HepG2 (cell line): Measurements from ENCODE around the gene MBLAC1. TPM values are rescaled to one million over a fixed set of nuclear protein-coding genes. Genes with fewer than 3 reads are reported as not detected.

Experiments
- ATAC-seq: fragments of 200-7000 bp; cut with Tn5 transposase; 3 replicates; pipeline ENCODE4 v1.9.1; 2020; ENCODE audit warnings: mild to moderate bottlenecking, moderate library complexity
- BruUV-seq: library from RNA; stranded (reverse); fragments of 400-500 nt; replicated peaks from 2 replicates; lab custom pipeline; 2021; lab: Mats Ljungman, UMichigan
- CTCF ChIA-PET: fragments of 300-600 bp; formaldehyde crosslinking; extraction: SDS; loops from one replicate; lab custom pipeline; 2021; ENCODE audit warnings: low total read pairs, inconsistent platforms, low intra/inter-chr PET ratio; lab: Yijun Ruan, JAX
- POLR2A ChIA-PET: fragments of 350-600 bp; sonication (Branson Sonifier 250); formaldehyde crosslinking; loops from one replicate; lab custom pipeline; 2020; ENCODE audit warnings: antibody characterized with exemption, inconsistent platforms; lab: Yijun Ruan, JAX
- DNase-seq: peaks from one replicate; pipeline ENCODE4 v3.0.0-alpha.2; 2015; ENCODE audit warnings: low spot score
- FAIRE-seq: peaks from 3 replicates; lab custom pipeline; 2011; peaks lifted over from hg19 to GRCh38; lab: Jason Lieb, UNC
- H2AFZ ChIP-seq: one replicate; pipeline ENCODE4 v1.6.1; 2011; ENCODE audit warnings: low read length, inconsistent platforms
- H3K27ac ChIP-seq: fragments of 300-600 bp; 3 replicates; pipeline ENCODE4 v1.8.0; 2011; ENCODE audit warnings: mixed run types, mild to moderate bottlenecking, mixed read lengths, low read length, inconsistent platforms; ENCODE audit not compliant: insufficient read depth; ENCODE audit errors: extremely low read length
- H3K27me3 ChIP-seq, 2 experiments: fragments of 200-600 bp in 1 of 2; 2 replicates in 1 of 2; 3 replicates in 1 of 2; pipeline versions ENCODE4 v1.6.0 to v1.8.0; 2011; ENCODE audit warnings: low read length in 2 of 2, mild to moderate bottlenecking in 2 of 2, moderate library complexity in 2 of 2, inconsistent platforms in 1 of 2; ENCODE audit not compliant: insufficient read depth in 2 of 2, control insufficient read depth in 1 of 2
- H3K36me3 ChIP-seq, 2 experiments: fragments of 200-600 bp in 1 of 2; replicated peaks in 1 of 2; 2 replicates in 1 of 2; 3 replicates in 1 of 2; pipeline versions ENCODE4 v1.5.1 to v1.8.0; 2011; ENCODE audit warnings: low read length in 2 of 2, inconsistent platforms in 1 of 2; ENCODE audit not compliant: insufficient read depth in 2 of 2, control insufficient read depth in 1 of 2
- H3K4me1 ChIP-seq: 2 replicates; pipeline ENCODE4 v1.5.1; 2012; ENCODE audit warnings: low read length, inconsistent platforms; ENCODE audit not compliant: insufficient read depth
- H3K4me2 ChIP-seq: 2 replicates; pipeline ENCODE4 v1.6.0; 2011; ENCODE audit warnings: low read depth, low read length, inconsistent platforms
- H3K4me3 ChIP-seq, 3 experiments: fragments of 200-600 bp in 1 of 3; sonication (generic), shearing (Covaris generic) in 1 of 3; replicated peaks in 1 of 3; 2 replicates each; pipeline ENCODE4 v1.5.1; 2011 to 2016; ENCODE audit warnings: low read length in 3 of 3, inconsistent platforms in 2 of 3, low read depth in 2 of 3, mild to moderate bottlenecking in 2 of 3, control low read depth in 1 of 3, mixed read lengths in 1 of 3; ENCODE audit not compliant: insufficient read depth in 1 of 3
- H3K79me2 ChIP-seq: one replicate; pipeline ENCODE4 v1.6.1; 2011; ENCODE audit warnings: low read length, inconsistent platforms; ENCODE audit not compliant: insufficient read depth
- H3K9ac ChIP-seq: 2 replicates; pipeline ENCODE4 v1.6.0; 2011; ENCODE audit warnings: mild to moderate bottlenecking, low read depth, low read length, inconsistent platforms; ENCODE audit not compliant: insufficient read depth
- H3K9me3 ChIP-seq: 2 replicates; pipeline ENCODE4 v1.5.1; 2012; ENCODE audit warnings: mild to moderate bottlenecking, low read length
- H4K20me1 ChIP-seq: 2 replicates; pipeline ENCODE4 v1.6.0; 2011; ENCODE audit warnings: inconsistent platforms, mild to moderate bottlenecking, low read length, moderate library complexity; ENCODE audit not compliant: insufficient read depth
- ELF1 ChIP-seq: sonication (generic); formaldehyde crosslinking; IDR thresholded peaks from 2 replicates; pipeline ENCODE4 v1.4.0; 2020; ENCODE audit warnings: missing genetic modification reagents
- ELF3 ChIP-seq: IDR thresholded peaks from 2 replicates; pipeline ENCODE4 v1.6.1; 2016; ENCODE audit warnings: missing genetic modification reagents, missing compliant biosample characterization
- GATAD2A ChIP-seq: IDR thresholded peaks from 2 replicates; pipeline ENCODE4 v1.6.1; 2016
- HNRNPUL1 ChIP-seq: fragments of 200-400 bp; formaldehyde crosslinking; IDR thresholded peaks from 2 replicates; pipeline ENCODE4 v1.6.1; 2017; ENCODE audit warnings: low read depth, mild to moderate bottlenecking, low read length, moderate library complexity
- MAFF ChIP-seq: IDR thresholded peaks from 2 replicates; pipeline ENCODE4 v1.6.1; 2011; ENCODE audit warnings: low read depth, low read length, improper control_type of control experiment
- NCOR1 ChIP-seq: fragments of 200-600 bp; sonication (generic); IDR thresholded peaks from 2 replicates; pipeline ENCODE4 v1.7.0; 2017; ENCODE audit warnings: antibody characterized with exemption, low read length, borderline replicate concordance
- NR1H2 ChIP-seq: sonication (generic); formaldehyde crosslinking; IDR thresholded peaks from 2 replicates; pipeline ENCODE4 v1.8.1; 2022; ENCODE audit warnings: low read depth, missing genetic modification reagents, borderline replicate concordance
- SIX4 ChIP-seq: sonication (generic); formaldehyde crosslinking; IDR thresholded peaks from 2 replicates; pipeline ENCODE4 v1.4.0; 2020; ENCODE audit warnings: missing genetic modification reagents
- ZFAT ChIP-seq: sonication (generic); formaldehyde crosslinking; conservative IDR thresholded peaks from 2 replicates; pipeline ENCODE4 v1.8.1; 2023; ENCODE audit warnings: missing genetic modification reagents, inconsistent platforms
- ZMYM2 ChIP-seq: sonication (generic); formaldehyde crosslinking; IDR thresholded peaks from 2 replicates; pipeline ENCODE4 v1.8.0; 2022; ENCODE audit warnings: mild to moderate bottlenecking, missing genetic modification reagents
- ZNF12 ChIP-seq: sonication (generic); formaldehyde crosslinking; IDR thresholded peaks from 2 replicates; pipeline ENCODE4 v1.5.0; 2020; ENCODE audit warnings: missing genetic modification reagents
- ZNF367 ChIP-seq: sonication (generic); formaldehyde crosslinking; IDR thresholded peaks from 2 replicates; pipeline ENCODE4 v1.4.0; 2020; ENCODE audit warnings: missing genetic modification reagents, borderline replicate concordance
- ZNF724P ChIP-seq: sonication (generic); formaldehyde crosslinking; IDR thresholded peaks from 2 replicates; pipeline ENCODE4 v1.8.0; 2022; ENCODE audit warnings: missing genetic modification reagents, borderline replicate concordance
- ZNF883 ChIP-seq: sonication (generic); formaldehyde crosslinking; IDR thresholded peaks from 2 replicates; pipeline ENCODE4 v1.5.1; 2020; ENCODE audit warnings: mild to moderate bottlenecking, missing genetic modification reagents; ENCODE audit errors: not compliant biosample characterization
- WGBS: methylation state at CpG from one replicate; pipeline ENCODE4 v1.1.6; 2017; ENCODE audit warnings: low lambda C conversion rate; 5-methylcytosine and 5-hydroxymethylcytosine counted together
- in situ Hi-C: cut with HindIII; loops from 2 replicates; pipeline ENCODE4 v1.10.0; 2017; ENCODE audit warnings: low pct_unique_long_range_greater_than_20kb; ENCODE audit not compliant: extremely low pct_ligation_motif_present
- intact Hi-C: fragments of 100-400 bp; cut with micrococcal nuclease; formaldehyde crosslinking; loops from one replicate; pipeline ENCODE4 v1.10.0; 2022; ENCODE audit not compliant: unreplicated experiment
- polyA plus RNA-seq, 8 experiments: library from polyadenylated mRNA; depleted of rRNA in 3 of 8; stranded (reverse) in 7 of 8; unstranded in 1 of 8; fragments of >200 nt; fragmentation: Illumina TruSeq in 4 of 8; extraction: Trizol in 4 of 8; gene quantifications; 2 replicates each; pipeline versions ENCODE4 v1.2.1 to v1.2.3, GENCODE V29; 2011 to 2016; ENCODE audit warnings: low read depth in 4 of 8, missing spikeins in 1 of 8, mixed read lengths in 1 of 8; ENCODE audit not compliant: insufficient read depth in 1 of 8
- total RNA-seq, 5 experiments: library from RNA; depleted of rRNA; stranded (reverse); fragments of >200 nt; fragmentation: Illumina TruSeq; extraction: Trizol; gene quantifications; 2 replicates each; pipeline ENCODE4 v1.2.3, GENCODE V29; 2016; ENCODE audit warnings: low read depth in 1 of 5
- TF ChIP-seq, protein P1 (sequence below): sonication (generic); formaldehyde crosslinking; IDR thresholded peaks from 2 replicates; pipeline ENCODE4 v1.5.0; 2020; ENCODE audit warnings: mild to moderate bottlenecking, low read depth, missing genetic modification reagents, borderline replicate concordance
- TF ChIP-seq, protein P2 (sequence below): sonication (generic); formaldehyde crosslinking; IDR thresholded peaks from 2 replicates; pipeline ENCODE4 v1.4.0; 2020; ENCODE audit warnings: missing genetic modification reagents
- TF ChIP-seq, protein P3 (sequence below): sonication (generic); formaldehyde crosslinking; IDR thresholded peaks from 2 replicates; pipeline ENCODE4 v1.8.0; 2022; ENCODE audit warnings: mild to moderate bottlenecking, missing genetic modification reagents; ENCODE audit not compliant: insufficient replicate concordance
- TF ChIP-seq, protein P4 (sequence below): sonication (generic); formaldehyde crosslinking; IDR thresholded peaks from 2 replicates; pipeline ENCODE4 v1.9.0; 2022; ENCODE audit warnings: low read depth, missing genetic modification reagents
- TF ChIP-seq, protein P5 (sequence below): IDR thresholded peaks from 2 replicates; pipeline ENCODE4 v1.6.1; 2012; ENCODE audit warnings: inconsistent platforms

MBLAC1 gene
- total and polyA plus RNA-seq, 2 of the 13 experiments (the other 11 are each of a cell fraction or from before 2014, with no cell fraction given) = 0.79 to 2.1 TPM

DNA sequence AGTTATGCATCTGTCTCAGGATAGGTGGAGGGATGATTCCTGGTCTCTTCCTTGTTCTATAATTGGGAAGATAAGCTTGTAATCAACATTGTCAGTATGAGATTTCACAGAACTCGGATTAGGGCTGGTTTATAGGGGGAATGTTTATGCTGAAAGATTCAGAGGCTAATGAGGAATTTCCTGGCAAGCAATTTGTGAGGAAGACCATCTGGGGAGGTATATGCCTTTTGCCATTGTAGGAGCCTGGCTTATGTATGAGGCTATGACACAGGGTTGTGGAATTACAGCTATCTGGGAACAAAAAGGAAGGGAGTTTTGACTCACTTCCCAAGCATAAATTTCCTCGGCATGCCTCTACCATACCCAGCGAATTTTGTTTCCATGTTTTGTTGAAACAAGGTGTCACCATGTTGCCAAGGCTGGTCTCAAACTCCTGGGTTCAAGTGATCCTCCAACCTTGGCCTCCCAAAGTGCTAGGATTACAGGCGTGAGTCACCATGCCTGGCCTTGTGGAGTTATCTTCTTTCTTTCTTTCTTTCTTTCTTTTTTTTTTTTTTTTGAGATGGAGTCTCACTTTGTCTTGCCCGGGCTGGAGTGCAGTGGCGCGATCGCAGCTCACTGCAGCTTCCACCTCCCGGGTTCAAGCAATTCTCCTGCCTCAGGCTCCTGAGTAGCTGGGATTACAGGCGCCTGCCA lies 39.6 kb upstream of the MBLAC1 start:
- Histone ChIP-seq H4K20me1 (no peaks in the 10 kb centered on the region), H3K9me3 (no peaks in the 10 kb centered on the region), H3K4me1 (peaks cover 34% of the 10 kb centered on the region), H2AFZ (no peak overlapping the region), H3K4me3 (no peak overlapping the region), H3K9ac (no peak overlapping the region), H3K79me2 (peaks cover 10% of the 10 kb centered on the region), H3K36me3 (peaks cover 10 to 20% of the 10 kb centered on the region in 2 experiments), H3K27me3 (no peaks in the 10 kb centered on the region; a peak in 1 of 5 replicates), H3K27ac (no peak overlapping the region), H3K4me2 (no peak overlapping the region)
- TF ChIP-seq ZNF12 (CRISPR knock-in tag) = no peak
- TF ChIP-seq MAFF = no peak
- no peak for TF ChIP-seq ZMYM2
- TF ChIP-seq, protein P1, sequence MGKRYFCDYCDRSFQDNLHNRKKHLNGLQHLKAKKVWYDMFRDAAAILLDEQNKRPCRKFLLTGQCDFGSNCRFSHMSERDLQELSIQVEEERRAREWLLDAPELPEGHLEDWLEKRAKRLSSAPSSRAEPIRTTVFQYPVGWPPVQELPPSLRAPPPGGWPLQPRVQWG (CRISPR knock-in tag) = no peak
- TF ChIP-seq, protein P2, sequence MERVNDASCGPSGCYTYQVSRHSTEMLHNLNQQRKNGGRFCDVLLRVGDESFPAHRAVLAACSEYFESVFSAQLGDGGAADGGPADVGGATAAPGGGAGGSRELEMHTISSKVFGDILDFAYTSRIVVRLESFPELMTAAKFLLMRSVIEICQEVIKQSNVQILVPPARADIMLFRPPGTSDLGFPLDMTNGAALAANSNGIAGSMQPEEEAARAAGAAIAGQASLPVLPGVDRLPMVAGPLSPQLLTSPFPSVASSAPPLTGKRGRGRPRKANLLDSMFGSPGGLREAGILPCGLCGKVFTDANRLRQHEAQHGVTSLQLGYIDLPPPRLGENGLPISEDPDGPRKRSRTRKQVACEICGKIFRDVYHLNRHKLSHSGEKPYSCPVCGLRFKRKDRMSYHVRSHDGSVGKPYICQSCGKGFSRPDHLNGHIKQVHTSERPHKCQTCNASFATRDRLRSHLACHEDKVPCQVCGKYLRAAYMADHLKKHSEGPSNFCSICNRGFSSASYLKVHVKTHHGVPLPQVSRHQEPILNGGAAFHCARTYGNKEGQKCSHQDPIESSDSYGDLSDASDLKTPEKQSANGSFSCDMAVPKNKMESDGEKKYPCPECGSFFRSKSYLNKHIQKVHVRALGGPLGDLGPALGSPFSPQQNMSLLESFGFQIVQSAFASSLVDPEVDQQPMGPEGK (CRISPR knock-in tag) = no peak
- TF ChIP-seq ELF1 = no peak
- TF ChIP-seq ZFAT (CRISPR knock-in tag) = no peak
- no peak for TF ChIP-seq ZNF367 (CRISPR knock-in tag)
- no peak for TF ChIP-seq NCOR1
- TF ChIP-seq, protein P3, sequence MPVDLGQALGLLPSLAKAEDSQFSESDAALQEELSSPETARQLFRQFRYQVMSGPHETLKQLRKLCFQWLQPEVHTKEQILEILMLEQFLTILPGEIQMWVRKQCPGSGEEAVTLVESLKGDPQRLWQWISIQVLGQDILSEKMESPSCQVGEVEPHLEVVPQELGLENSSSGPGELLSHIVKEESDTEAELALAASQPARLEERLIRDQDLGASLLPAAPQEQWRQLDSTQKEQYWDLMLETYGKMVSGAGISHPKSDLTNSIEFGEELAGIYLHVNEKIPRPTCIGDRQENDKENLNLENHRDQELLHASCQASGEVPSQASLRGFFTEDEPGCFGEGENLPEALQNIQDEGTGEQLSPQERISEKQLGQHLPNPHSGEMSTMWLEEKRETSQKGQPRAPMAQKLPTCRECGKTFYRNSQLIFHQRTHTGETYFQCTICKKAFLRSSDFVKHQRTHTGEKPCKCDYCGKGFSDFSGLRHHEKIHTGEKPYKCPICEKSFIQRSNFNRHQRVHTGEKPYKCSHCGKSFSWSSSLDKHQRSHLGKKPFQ = no peak
- no peak for TF ChIP-seq GATAD2A (CRISPR knock-in tag)
- TF ChIP-seq, protein P4, sequence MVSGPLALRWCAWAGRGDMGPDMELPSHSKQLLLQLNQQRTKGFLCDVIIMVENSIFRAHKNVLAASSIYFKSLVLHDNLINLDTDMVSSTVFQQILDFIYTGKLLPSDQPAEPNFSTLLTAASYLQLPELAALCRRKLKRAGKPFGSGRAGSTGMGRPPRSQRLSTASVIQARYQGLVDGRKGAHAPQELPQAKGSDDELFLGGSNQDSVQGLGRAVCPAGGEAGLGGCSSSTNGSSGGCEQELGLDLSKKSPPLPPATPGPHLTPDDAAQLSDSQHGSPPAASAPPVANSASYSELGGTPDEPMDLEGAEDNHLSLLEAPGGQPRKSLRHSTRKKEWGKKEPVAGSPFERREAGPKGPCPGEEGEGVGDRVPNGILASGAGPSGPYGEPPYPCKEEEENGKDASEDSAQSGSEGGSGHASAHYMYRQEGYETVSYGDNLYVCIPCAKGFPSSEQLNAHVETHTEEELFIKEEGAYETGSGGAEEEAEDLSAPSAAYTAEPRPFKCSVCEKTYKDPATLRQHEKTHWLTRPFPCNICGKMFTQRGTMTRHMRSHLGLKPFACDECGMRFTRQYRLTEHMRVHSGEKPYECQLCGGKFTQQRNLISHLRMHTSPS = no peak
- no peak for TF ChIP-seq SIX4
- TF ChIP-seq, protein P5, sequence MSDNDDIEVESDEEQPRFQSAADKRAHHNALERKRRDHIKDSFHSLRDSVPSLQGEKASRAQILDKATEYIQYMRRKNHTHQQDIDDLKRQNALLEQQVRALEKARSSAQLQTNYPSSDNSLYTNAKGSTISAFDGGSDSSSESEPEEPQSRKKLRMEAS = no peak
- TF ChIP-seq ZNF724P (CRISPR knock-in tag) = no peak
- TF ChIP-seq ELF3 (CRISPR knock-in tag) = no peak
- no peak for TF ChIP-seq NR1H2 (CRISPR knock-in tag)
- TF ChIP-seq ZNF883 = no peak
- TF ChIP-seq HNRNPUL1 = no peak
- FAIRE-seq = no peak
- WGBS = 76% methylated on average over 10 of the region's 10 CpGs
- BruUV-seq = no TSS peak
- in situ Hi-C loops = no loop called here
- CTCF ChIA-PET = no interaction called here
- no peak for DNase-seq
- POLR2A ChIA-PET = interaction anchor here (2.7 kb wide), 1 partner anchor 14 kb away, joined by 29 read pairs; the partner anchor contains the start of genes AP4M1 and MCM7
- no peak for ATAC-seq
- intact Hi-C loops = no loop called here
